Type B pancreatic cell (in vitro differentiated cells): ENCODE data around the gene RNU5B-1. TPM values are rescaled to one million over a fixed set of nuclear protein-coding genes. Genes with fewer than 3 reads are reported as not detected.

Experiments
- DNase-seq: peaks from one replicate; pipeline ENCODE4 v3.0.0; 2021; ENCODE audit warnings: mixed read lengths; ENCODE audit not compliant: unreplicated experiment; ENCODE audit errors: extremely low spot score
- H3K27ac Mint-ChIP-seq: 2 replicates; pipeline ENCODE4 v1.8.0; 2021; ENCODE audit warnings: mild to moderate bottlenecking, mixed read lengths
- H3K27me3 Mint-ChIP-seq: 2 replicates; pipeline ENCODE4 v1.8.0; 2021; ENCODE audit warnings: mixed read lengths
- H3K36me3 Mint-ChIP-seq: 2 replicates; pipeline ENCODE4 v1.8.0; 2021; ENCODE audit warnings: mixed read lengths
- H3K4me1 Mint-ChIP-seq: one replicate; pipeline ENCODE4 v1.8.0; 2021; ENCODE audit warnings: mixed read lengths; ENCODE audit not compliant: unreplicated experiment
- H3K4me3 Mint-ChIP-seq: 2 replicates; pipeline ENCODE4 v1.8.0; 2021; ENCODE audit warnings: mild to moderate bottlenecking, mixed read lengths
- H3K9me3 Mint-ChIP-seq: 2 replicates; pipeline ENCODE4 v1.8.0; 2021; ENCODE audit warnings: mixed read lengths
- CTCF ChIP-seq: fragments of 200-600 bp; sonication (generic); conservative IDR thresholded peaks from 2 replicates; pipeline ENCODE4 v1.5.0; 2021; ENCODE audit warnings: antibody characterized with exemption, mild to moderate bottlenecking
- total RNA-seq: library from RNA; stranded (reverse); gene quantifications from 2 replicates; pipeline ENCODE4 v1.2.1, GENCODE V29; 2021; ENCODE audit warnings: low replicate concordance

The RNU5B-1 gene
- total RNA-seq, 1 donor from 2014 or later = 16.3 TPM

- no peak for TF ChIP-seq CTCF
- Mint-ChIP-seq H3K27me3 (no peaks in the 10 kb centered on the region), H3K36me3 (peaks cover 3% of the 10 kb centered on the region), H3K4me1 (peaks cover 26% of the 10 kb centered on the region), H3K27ac (no peak overlapping the region), H3K9me3 (no peaks in the 10 kb centered on the region), H3K4me3 (peak overlapping the region; percentile 41)
- DNase-seq = no peak
Observed at GRCh38 chr15:65323071-65323511, 18.6 kb downstream of the RNU5B-1 start.

GRCh38 chr15:65326117-65326526, 21.6 kb downstream of the RNU5B-1 start:
- peak overlapping the region; percentile 74 for H3K27ac Mint-ChIP-seq
- peaks cover 21% of the 10 kb centered on the region for H3K4me1 Mint-ChIP-seq

GRCh38 chr15:65326818-65327217, 22.3 kb downstream of the RNU5B-1 start:
- H3K36me3 Mint-ChIP-seq = peaks cover 4% of the 10 kb centered on the region
- H3K4me1 Mint-ChIP-seq = peaks cover 21% of the 10 kb centered on the region
- no peak overlapping the region for H3K27ac Mint-ChIP-seq

More at GRCh38 chr15:65326117-65326526, 21.6 kb downstream of the RNU5B-1 start:
- no peak for TF ChIP-seq CTCF
- no peak for DNase-seq
- Mint-ChIP-seq H3K27me3 (no peaks in the 10 kb centered on the region), H3K9me3 (no peaks in the 10 kb centered on the region), H3K36me3 (peaks cover 4% of the 10 kb centered on the region), H3K4me3 (peak overlapping the region; percentile 44)

GRCh38 chr15:65327651-65328393, 23.3 kb downstream of the RNU5B-1 start:
- Mint-ChIP-seq H3K36me3 (peaks cover 4% of the 10 kb centered on the region), H3K27me3 (no peaks in the 10 kb centered on the region), H3K4me1 (peaks cover 19% of the 10 kb centered on the region), H3K27ac (no peak overlapping the region), H3K9me3 (no peaks in the 10 kb centered on the region), H3K4me3 (no peak overlapping the region)
- no peak for TF ChIP-seq CTCF
- no peak for DNase-seq

More at GRCh38 chr15:65326818-65327217, 22.3 kb downstream of the RNU5B-1 start:
- TF ChIP-seq CTCF = no peak
- Mint-ChIP-seq H3K4me3 (no peak overlapping the region), H3K27me3 (no peaks in the 10 kb centered on the region), H3K9me3 (no peaks in the 10 kb centered on the region)
- no peak for DNase-seq

- Mint-ChIP-seq H3K27me3 (no peaks in the 10 kb centered on the region), H3K27ac (no peak overlapping the region), H3K4me1 (peaks cover 16% of the 10 kb centered on the region), H3K9me3 (no peaks in the 10 kb centered on the region), H3K36me3 (peaks cover 4% of the 10 kb centered on the region), H3K4me3 (no peak overlapping the region)
- TF ChIP-seq CTCF = no peak
- no peak for DNase-seq
Observed at GRCh38 chr15:65328506-65329287, 24.2 kb downstream of the RNU5B-1 start.
